GM21390 (cell line): Measurements from ENCODE around the gene GPRIN3.
A peak's percentile ranks its signal among the peaks of the same experiment; 100 is the strongest.
"Not testable (repeated sequence)": the region's sequence is repeated elsewhere in the genome, so short reads cannot be mapped to it uniquely, and the experiment has no call there.

ENCODE experiments used
- ATAC-seq: cut with Tn5 transposase; IDR thresholded peaks from one replicate; pipeline ENCODE4 v1.9.1; 2021; ENCODE audit not compliant: unreplicated experiment

Gene GPRIN3

DNA sequence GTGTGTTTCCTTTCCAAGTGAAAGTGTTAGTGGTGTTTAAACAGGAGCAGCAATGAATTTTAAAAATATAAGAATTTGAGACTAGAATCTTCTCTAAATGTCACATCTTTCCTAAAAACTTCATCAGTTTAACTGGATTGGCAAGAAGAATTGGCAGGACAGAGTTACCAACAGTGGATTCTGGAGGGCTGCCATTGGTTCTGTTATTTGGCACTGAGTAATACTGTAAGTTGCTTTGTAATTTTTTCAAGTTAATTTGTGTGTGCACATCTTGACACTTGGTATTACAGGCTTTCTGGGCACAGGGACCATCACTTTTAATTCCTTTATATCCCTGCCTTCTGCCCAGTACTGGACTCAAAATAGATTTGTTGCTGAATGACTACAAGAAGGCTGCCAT lies 4.5 kb upstream of the GPRIN3 start:
- no peak for ATAC-seq

- ATAC-seq = no peak
Measured at GRCh38 chr4:89311433-89311832, 3.8 kb upstream of the GPRIN3 start.

DNA sequence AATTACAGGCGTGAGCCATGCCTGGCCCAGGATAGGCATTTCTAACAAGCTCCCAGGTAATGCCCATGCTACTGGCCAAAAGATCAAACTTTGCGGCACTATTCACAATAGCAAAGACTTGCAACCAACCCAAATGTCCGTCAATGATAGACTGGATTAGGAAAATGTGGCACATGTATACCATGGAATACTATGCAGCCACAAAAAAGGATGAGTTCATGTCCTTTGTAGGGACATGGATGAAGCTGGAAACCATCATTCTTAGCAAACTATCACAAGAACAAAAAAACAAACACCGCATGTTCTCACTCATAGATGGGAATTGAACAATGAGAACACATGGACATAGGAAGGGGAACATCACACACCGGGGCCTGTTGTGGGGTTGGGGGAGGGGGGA lies 1.6 kb upstream of the GPRIN3 start:
- ATAC-seq = not testable (repeated sequence)

DNA sequence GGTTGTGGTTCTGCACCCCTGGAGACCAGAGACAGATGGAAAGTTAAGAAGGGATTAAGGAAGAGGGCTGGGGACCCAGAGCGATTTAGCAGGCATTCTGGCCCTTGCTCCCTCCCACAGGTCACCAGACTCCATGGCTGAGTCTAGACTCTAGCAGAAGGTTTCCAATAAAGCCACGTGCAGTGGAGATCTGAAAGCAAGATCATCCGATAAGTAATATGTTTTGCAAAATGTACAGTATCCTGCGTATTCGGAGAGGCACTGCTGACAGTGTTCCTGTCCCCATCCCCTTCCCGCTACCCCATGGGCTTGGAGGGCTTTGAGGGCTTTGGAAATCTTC lies 531 bp upstream of the GPRIN3 start:
- ATAC-seq = no peak

DNA sequence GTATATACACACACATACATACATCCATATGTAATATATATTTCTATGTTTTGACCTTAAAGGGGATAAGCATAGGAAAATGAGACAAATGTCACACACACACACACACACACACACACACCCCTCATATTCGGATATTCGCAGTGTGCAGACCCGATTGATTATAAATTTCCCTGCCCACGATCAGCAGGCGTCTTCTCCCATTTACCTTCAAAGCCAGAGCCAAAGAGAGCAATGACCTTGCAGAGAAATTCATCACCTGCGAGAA lies 488 bp downstream of the GPRIN3 start:
- no peak for ATAC-seq

- no peak for ATAC-seq
Measured at GRCh38 chr4:89306486-89307177, 968 bp downstream of the GPRIN3 start.

GRCh38 chr4:89305712-89306437 lies 1.7 kb downstream of the GPRIN3 start:
- ATAC-seq = no peak

DNA sequence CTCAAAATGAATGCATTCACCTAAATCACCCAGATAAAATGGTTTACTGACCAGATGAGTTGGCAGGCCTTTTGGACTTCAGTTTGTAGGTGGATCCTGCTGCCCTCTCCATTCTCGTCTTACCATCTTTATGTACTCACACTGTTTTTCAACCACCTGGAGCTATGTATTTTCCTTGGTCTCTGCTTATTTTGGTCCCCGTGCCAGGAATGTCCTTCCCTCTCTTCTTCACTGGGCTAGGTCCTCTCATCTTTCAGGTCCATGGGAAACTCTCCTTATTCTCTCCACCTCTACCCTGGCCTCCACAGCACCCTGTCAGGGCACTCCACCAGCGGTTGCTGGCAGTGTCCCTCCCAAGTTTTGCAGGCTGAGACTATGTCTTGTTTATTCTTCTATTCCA lies 2.6 kb downstream of the GPRIN3 start:
- ATAC-seq = no peak

DNA sequence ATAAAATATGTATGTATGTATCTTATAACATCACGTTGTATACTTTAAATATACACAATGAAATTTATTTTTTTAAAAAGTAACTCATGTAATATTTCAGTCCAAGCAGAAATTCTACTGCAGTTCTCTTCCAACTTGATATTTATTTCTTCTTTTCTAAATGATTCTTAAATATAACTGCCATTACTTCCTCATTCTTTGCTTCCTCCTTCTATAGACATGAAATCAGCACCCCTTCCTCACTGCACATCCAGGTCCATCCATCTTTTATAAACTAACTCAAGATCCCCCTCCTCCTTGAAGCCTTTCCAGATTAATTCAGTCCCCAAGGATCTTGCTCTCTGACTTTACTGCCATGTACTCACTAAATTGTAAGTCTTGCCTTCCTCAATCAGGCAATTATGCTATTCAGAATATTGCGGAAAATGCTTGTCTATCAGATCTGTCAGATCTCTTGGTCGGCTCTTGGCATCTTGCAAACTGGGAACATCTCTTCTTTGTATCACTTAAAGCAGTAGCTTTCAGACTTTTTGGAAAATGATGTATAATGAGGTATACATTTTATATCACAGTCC lies 3.7 kb downstream of the GPRIN3 start:
- no peak for ATAC-seq

GRCh38 chr4:89303177-89303576 lies 4.4 kb downstream of the GPRIN3 start:
- no peak for ATAC-seq

DNA sequence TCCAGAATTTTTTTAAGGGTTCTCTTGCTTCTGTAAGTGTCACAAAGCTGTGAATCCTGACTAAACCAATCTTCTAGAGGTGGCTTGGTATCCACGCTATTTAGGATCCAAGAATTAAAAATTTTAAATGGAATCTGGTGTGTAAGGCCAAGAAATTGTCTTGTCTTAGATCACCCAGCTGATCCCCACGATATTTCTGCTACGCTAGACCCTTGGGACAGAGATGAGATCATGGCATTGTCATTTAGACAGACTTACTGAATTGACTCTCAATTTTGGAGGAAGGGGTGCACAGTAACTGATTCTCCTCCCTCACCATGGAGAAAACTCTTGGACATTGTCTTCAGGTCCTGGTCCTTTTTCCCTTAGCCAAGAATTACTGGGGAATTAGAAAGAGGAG lies 5.7 kb downstream of the GPRIN3 start:
- no peak for ATAC-seq

- ATAC-seq = no peak
Measured at GRCh38 chr4:89301003-89301402, 6.6 kb downstream of the GPRIN3 start.

DNA sequence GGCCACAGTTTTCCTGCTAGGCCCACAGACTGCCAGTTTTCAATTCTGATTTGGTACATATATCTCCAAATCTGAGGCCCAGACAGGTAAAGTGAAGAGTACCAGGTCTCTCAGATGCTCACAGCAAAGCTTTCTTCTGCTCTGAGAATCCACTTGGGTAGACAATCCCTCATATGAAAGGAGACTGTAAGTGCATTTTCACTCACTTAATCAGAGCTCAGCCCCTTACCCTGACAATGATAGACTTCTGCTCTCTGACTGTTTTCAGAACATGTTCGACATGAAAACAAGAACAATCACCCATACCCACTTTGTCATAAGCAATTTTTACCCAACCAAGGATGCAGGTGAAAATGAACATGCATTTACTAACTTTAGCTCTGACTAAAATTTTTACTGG lies 7.1 kb downstream of the GPRIN3 start:
- ATAC-seq = no peak

- no peak for ATAC-seq
Measured at GRCh38 chr4:89300060-89300459, 7.5 kb downstream of the GPRIN3 start.

- no peak for ATAC-seq
Measured at GRCh38 chr4:89299153-89299791, 8.3 kb downstream of the GPRIN3 start.

DNA sequence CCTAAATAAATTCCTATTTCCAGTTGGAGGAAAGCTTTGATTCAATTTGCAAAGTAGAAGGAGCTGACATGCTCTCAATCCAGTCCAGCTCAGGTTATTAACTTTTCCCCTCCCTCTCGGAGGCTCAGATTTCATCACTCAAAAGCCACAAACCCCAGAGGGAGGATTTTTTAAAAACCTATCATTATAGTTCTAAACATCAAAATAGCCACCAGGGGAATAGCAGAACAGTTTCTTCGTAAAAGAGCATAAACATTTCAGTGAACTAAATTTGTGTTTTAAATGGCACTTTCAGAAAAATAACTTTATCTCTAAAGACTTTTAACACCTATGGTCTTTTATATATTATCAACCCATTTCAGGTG lies 8.8 kb downstream of the GPRIN3 start:
- ATAC-seq = no peak

DNA sequence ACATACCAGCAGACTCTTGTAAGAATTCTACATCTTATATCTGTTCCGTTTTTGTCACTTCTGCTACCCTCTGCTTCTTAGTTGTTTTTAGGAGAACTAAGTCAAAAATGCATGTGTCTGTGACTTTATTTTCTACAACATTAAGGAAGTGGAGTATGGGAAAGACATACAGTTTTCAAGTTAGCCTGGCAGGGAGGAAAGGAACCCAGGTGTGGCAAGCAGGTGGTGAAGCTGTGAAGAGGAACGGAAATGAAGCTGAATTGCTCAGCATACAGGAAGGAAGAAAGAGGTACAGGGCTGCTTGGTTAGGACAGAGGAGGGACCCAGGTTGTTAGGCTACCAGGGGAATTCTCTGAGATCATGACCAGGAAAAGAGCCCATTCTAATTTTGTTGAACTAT lies 9.4 kb downstream of the GPRIN3 start:
- peak; percentile 46 for ATAC-seq

DNA sequence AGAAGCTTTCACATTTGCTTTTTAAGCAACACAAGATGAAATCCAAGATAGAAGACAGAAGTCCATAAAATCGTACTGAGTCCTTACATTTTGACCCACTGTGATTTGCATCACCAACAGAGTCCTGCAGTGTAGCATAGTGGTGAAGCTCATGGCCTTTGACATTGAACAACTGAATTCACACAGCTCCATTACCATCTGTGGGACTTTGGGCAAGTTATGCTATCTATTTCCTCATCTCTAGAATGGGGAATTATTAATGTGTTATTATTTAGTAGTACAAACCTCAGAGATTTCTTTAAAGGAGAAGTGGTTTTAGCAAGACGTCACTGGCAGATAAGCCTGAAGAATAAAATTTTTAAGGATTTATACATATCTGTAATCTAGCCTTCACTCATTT lies 10.7 kb downstream of the GPRIN3 start:
- no peak for ATAC-seq

DNA sequence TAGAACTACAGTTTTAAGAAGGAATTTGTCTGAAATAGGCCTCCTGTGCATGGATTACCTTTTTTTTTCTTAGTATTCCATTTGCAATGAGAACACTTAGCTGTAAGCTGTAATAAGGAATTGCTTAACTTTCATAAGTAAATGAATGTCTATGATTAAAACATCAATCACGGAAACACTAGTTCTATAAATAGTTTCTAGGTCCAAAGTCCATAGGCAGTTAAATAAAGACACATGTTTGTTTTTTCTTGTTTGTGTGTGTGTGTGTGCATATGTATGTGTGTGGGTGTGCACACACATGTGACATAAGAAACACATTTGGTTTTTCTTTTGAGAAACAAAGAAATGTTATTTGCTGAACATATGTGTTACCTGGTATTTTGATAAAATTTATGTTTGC lies 11.2 kb downstream of the GPRIN3 start:
- ATAC-seq = no peak

DNA sequence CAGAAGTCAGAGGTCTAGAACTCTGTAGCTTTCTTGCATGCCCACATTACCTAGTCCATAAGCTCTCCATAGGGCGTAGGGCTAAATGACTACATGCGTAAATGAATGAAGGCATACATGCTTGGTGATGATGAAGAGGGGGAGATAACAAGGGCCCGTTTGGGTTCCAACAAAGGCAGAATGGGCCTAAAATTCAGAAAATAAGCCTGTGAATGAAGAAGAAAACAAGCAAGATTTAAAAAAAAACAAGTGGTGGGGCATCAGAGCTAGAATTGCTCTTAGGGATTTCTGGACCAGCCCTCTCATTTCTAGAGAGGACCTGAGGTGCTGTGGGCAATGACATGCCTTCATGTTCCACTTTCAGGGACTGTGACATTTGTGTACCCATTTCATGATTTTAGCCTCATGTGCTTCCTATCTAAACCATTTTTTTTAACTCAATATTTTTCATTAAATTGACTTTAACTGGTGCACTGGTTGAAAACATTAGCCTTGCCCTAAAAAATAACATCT lies 12.1 kb downstream of the GPRIN3 start:
- ATAC-seq = no peak

- ATAC-seq = peak; percentile 81
Measured at GRCh38 chr4:89294573-89295269, 12.9 kb downstream of the GPRIN3 start.

GRCh38 chr4:89293299-89293698 lies 14.3 kb downstream of the GPRIN3 start:
- no peak for ATAC-seq
